Erythroblast (primary cell): ENCODE results near the gene COL11A2.

Experiments
- DNase-seq, 2 experiments: peaks; one replicate each; lab custom pipeline; 2025; lab: John Stamatoyannopoulos, UW
- GATA1 ChIP-seq: IDR thresholded peaks from 2 replicates; pipeline ENCODE4 v1.6.1; 2011; ENCODE audit warnings: low read depth, mild to moderate bottlenecking, control low read depth, low read length, moderate library complexity
- POLR2A ChIP-seq: IDR thresholded peaks from 2 replicates; pipeline ENCODE4 v1.6.1; 2011; ENCODE audit warnings: mild to moderate bottlenecking, low read length

The COL11A2 gene

GRCh38 chr6:33193619-33194018 is 1.4 kb upstream of the COL11A2 start:
- DNase-seq, result no peak
- no peak for TF ChIP-seq POLR2A
- TF ChIP-seq GATA1, result no peak

- peak in 1 of 2 experiments; percentile 10 for DNase-seq
- no peak for TF ChIP-seq GATA1
- TF ChIP-seq POLR2A, result no peak
Measured at GRCh38 chr6:33192671-33193602, 670 bp upstream of the COL11A2 start.

- TF ChIP-seq GATA1 (no peak), POLR2A (no peak)
- DNase-seq, result no peak
Measured at GRCh38 chr6:33191383-33192104, 723 bp downstream of the COL11A2 start.

- no peak for TF ChIP-seq GATA1
- no peak for TF ChIP-seq POLR2A
- DNase-seq, result no peak
Measured at GRCh38 chr6:33190504-33191107, 1.7 kb downstream of the COL11A2 start.

- no peak for TF ChIP-seq POLR2A
- no peak for TF ChIP-seq GATA1
Measured at GRCh38 chr6:33189625-33190448, 2.4 kb downstream of the COL11A2 start.

GRCh38 chr6:33189164-33189563 is 3.1 kb downstream of the COL11A2 start:
- no peak for TF ChIP-seq GATA1
- TF ChIP-seq POLR2A, result no peak
- no peak for DNase-seq

More at GRCh38 chr6:33189625-33190448, 2.4 kb downstream of the COL11A2 start:
- no peak for DNase-seq

GRCh38 chr6:33187809-33188208 is 4.5 kb downstream of the COL11A2 start:
- no peak for TF ChIP-seq GATA1
- no peak for TF ChIP-seq POLR2A
- DNase-seq, result no peak

- no peak for DNase-seq
- TF ChIP-seq POLR2A (no peak), GATA1 (no peak)
Measured at GRCh38 chr6:33185654-33186187, 6.5 kb downstream of the COL11A2 start.

GRCh38 chr6:33185190-33185589 is 7.1 kb downstream of the COL11A2 start:
- DNase-seq, result no peak
- no peak for TF ChIP-seq GATA1
- no peak for TF ChIP-seq POLR2A

- no peak for TF ChIP-seq GATA1
- DNase-seq, result no peak
Measured at GRCh38 chr6:33183071-33183683, 9.1 kb downstream of the COL11A2 start.

GRCh38 chr6:33181141-33181540 is 11.1 kb downstream of the COL11A2 start:
- DNase-seq, result no peak
- TF ChIP-seq GATA1 (no peak), POLR2A (no peak)

- no peak for DNase-seq
- no peak for TF ChIP-seq GATA1
- no peak for TF ChIP-seq POLR2A
Measured at GRCh38 chr6:33178755-33179475, 13.4 kb downstream of the COL11A2 start.
